Loucy (cell line): ENCODE data around the gene TMEM95.
"Not testable (repeated sequence)": the region's sequence is repeated elsewhere in the genome, so short reads cannot be mapped to it uniquely, and the experiment has no call there.

Source experiments
- EZH2phosphoT487 ChIP-seq: fragments of 200-600 bp; IDR thresholded peaks from 2 replicates; pipeline ENCODE4 v1.6.1; 2018; ENCODE audit warnings: antibody characterized with exemption, mild to moderate bottlenecking, moderate library complexity, borderline replicate concordance
- TF ChIP-seq, protein P1 (sequence below): fragments of 200-600 bp; sonication (generic); conservative IDR thresholded peaks from 2 replicates; pipeline ENCODE4 v1.5.1; 2014; ENCODE audit warnings: mild to moderate bottlenecking, antibody characterized with exemption, low read length

GRCh38 chr17:7332600-7333069, 22.3 kb upstream of the TMEM95 start:
- TF ChIP-seq, protein P1, sequence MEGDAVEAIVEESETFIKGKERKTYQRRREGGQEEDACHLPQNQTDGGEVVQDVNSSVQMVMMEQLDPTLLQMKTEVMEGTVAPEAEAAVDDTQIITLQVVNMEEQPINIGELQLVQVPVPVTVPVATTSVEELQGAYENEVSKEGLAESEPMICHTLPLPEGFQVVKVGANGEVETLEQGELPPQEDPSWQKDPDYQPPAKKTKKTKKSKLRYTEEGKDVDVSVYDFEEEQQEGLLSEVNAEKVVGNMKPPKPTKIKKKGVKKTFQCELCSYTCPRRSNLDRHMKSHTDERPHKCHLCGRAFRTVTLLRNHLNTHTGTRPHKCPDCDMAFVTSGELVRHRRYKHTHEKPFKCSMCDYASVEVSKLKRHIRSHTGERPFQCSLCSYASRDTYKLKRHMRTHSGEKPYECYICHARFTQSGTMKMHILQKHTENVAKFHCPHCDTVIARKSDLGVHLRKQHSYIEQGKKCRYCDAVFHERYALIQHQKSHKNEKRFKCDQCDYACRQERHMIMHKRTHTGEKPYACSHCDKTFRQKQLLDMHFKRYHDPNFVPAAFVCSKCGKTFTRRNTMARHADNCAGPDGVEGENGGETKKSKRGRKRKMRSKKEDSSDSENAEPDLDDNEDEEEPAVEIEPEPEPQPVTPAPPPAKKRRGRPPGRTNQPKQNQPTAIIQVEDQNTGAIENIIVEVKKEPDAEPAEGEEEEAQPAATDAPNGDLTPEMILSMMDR, result not testable (repeated sequence)
- TF ChIP-seq EZH2phosphoT487, result not testable (repeated sequence)
